HG03575 (cell line): ENCODE measurements around the gene LRGUK.
"Not testable (repeated sequence)": the region's sequence is repeated elsewhere in the genome, so short reads cannot be mapped to it uniquely, and the experiment has no call there.

ENCODE experiments used
- ATAC-seq: cut with Tn5 transposase; IDR thresholded peaks from one replicate; pipeline ENCODE4 v1.9.1; 2021; ENCODE audit not compliant: unreplicated experiment, insufficient number of reproducible peaks, low FRiP score; ENCODE audit errors: extremely low read depth

LRGUK gene

DNA sequence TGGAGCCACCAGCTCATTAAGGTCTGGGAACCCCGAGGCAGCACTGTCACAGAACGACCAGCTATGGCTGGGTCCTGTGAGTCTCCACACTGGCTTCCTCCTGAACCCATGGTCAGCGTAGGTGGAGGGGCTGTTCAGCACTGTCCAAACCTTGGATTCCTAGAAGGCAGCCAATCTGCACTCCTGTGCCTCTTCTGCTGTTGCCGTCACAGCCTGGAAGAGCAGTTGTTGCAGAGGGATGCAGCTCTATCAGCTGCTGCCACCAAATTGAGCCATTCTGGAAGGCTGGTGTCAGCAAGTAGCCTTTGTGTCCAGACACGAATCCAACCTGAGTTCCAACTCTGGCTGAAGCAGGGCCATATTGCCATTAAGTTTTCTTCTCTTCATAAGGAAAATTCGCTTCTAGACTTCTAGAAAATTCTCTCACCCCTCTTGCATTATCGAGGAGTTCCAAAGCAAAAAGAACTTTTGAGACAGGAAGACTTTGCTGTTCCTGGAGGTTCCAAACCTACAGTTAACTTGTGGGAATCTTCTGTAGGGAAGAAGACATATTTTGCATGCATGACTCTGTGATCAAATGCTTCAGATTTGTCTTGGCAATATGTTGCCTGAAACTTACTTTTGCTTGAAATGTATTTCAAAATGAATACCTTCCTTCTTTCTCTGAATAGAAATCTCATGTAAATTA is 84.0 kb downstream of the LRGUK start:
- ATAC-seq = no peak

- no peak for ATAC-seq
Observed at GRCh38 chr7:134211817-134212216, 84.7 kb downstream of the LRGUK start.

GRCh38 chr7:134212576-134213546 is 85.7 kb downstream of the LRGUK start:
- no peak for ATAC-seq

GRCh38 chr7:134220236-134220635 is 93.1 kb downstream of the LRGUK start:
- no peak for ATAC-seq

GRCh38 chr7:134231296-134231695 is 104.2 kb downstream of the LRGUK start:
- not testable (repeated sequence) for ATAC-seq

DNA sequence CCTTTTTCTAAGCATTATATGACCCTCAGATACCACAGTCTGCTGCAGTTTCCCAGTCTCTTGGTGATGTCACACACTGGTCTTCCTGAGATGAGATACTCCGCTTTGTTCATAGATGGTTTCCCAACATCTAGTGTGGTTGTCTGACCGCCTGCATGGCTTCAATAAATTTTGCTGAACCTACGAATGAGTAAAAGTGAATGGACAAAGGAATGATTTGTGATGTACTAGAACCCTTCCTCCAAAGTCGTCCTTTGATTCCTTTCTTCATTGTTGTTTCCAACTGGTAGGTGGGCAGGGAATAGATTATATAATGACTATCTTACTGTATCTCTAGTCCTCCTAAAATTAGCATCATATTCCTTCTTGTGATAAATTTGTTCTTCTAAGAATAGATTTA is 107.1 kb downstream of the LRGUK start:
- ATAC-seq = no peak

DNA sequence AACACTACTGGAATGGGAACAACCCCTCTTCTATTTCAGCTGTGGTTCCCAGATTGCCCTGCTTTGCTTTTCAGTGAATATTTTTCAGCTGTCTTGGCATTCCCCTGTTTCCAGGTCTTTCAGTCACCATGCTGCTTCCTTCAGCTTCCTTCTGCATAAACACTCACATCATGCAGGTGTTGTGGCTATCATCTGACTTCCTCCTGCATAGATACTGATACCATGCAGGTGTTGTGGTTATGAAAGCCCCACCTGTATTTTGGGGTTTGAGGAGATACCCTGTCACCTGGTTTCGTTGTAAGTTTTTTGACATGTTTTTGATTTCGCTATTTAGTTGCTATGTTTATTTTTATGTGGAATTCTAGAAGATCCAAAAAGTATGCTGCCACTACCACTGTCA is 118.1 kb downstream of the LRGUK start:
- ATAC-seq = no peak

- no peak for ATAC-seq
Observed at GRCh38 chr7:134246347-134246746, 119.2 kb downstream of the LRGUK start.

- no peak for ATAC-seq
Observed at GRCh38 chr7:134246761-134247160, 119.6 kb downstream of the LRGUK start.

GRCh38 chr7:134248196-134248595 is 121.1 kb downstream of the LRGUK start:
- ATAC-seq = no peak

- no peak for ATAC-seq
Observed at GRCh38 chr7:134254311-134254710, 127.2 kb downstream of the LRGUK start.

DNA sequence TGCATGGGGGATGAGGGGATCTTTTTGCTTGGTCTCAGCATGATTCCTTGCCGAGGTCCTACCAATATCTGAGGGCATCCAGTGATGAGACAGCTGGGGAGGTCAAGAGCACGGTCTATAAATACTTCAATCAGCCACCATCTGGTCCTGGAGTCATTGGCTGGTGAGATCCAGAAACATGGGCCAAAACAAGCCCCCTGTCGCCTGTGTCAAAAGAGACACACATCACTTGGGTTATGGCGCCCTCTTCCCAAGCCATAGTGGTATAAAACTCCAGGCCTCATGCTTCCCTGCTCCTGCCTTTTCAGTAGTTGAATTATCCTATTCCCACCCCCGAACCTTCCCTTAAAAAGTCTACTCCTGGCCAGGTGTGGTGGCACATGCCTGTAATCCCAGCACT is 128.7 kb downstream of the LRGUK start:
- ATAC-seq = no peak

- no peak for ATAC-seq
Observed at GRCh38 chr7:134262322-134262721, 135.2 kb downstream of the LRGUK start.

DNA sequence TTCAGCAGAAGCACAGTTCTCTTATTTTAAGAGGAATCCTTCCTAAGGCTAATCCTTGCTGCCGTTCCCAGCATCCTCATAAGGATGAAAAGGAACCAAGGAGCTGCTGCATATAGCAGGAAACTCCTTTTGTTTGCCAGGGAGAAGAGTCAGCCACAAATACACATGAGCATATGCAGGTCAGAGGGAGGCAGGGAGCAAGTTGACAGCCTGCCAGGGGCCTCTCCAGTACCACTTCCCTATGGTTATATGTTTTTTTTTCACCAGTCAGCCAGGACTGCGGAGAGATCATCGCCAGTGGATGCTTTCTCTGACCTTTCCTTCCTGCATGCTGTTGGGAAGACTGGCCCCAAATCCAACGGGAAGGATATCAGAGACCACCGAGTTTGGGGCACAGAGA is 149.8 kb downstream of the LRGUK start:
- ATAC-seq = no peak

DNA sequence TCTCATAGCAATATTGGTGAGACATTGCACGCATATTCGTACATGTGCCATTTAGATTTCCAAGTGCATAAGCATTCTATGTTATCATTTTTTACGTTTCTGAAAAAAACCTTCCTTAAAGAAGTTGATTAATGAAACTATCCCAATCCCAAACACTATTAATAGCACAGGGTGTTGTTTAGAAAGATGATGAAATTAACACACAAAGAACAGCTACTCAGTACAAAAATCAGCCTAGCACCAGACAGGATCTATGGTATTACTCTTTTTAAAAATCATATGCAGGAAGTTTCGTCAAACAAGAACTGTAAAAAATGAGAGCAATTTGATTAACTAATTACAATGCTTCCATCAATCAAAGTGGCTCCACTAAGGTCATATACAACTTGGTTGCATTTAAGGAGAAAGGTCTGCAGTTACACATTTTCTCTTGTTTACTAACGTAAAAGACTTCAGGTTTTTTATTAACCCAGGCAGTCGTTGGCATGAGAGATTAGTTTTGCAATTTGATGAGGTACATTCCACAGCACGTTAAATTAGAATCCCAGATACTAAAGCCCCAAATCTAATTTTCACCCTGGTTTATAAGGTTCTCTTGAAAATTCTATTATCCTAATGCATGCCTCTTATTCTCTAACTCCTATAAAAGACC is 151.5 kb downstream of the LRGUK start:
- no peak for ATAC-seq

DNA sequence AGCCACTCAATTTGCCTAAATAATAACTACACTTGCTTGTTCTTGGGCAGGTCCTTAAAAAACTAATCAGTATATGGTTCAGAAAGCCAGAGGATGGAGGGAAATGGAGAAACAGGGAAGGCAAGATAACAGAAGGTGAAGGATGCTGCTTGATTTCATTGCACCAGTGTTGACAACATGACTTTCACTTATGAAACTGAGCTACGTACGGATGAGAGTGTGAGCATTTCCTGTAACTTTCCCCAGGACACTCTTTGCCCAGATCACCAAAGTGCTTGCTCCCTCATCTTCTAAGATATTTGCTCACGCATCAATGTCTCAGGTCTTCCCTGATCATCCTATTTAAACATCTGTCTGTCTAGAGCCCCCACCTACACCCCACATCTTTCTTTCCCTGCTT is 152.2 kb downstream of the LRGUK start:
- ATAC-seq = no peak

- no peak for ATAC-seq
Observed at GRCh38 chr7:134279898-134280297, 152.8 kb downstream of the LRGUK start.

GRCh38 chr7:134280508-134280907 is 153.4 kb downstream of the LRGUK start:
- ATAC-seq = no peak

DNA sequence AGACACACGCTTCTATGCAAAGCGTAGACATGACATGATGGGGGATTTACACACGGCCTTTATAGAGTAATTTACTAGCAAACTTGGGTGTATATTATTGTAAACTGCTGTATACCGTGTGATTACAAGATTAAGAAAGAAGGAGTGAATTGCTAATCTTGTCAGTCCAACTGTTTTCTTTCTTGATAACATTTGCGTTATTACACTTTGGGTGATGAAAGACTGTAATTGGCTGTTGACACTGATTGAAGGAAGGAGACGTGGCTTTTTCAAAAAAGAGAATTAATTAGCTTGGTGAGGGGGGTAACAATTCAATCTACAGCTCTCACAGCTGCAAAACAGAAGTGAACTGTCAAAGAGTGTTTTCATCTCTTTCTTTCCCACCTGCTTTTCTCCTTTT is 156.9 kb downstream of the LRGUK start:
- no peak for ATAC-seq

DNA sequence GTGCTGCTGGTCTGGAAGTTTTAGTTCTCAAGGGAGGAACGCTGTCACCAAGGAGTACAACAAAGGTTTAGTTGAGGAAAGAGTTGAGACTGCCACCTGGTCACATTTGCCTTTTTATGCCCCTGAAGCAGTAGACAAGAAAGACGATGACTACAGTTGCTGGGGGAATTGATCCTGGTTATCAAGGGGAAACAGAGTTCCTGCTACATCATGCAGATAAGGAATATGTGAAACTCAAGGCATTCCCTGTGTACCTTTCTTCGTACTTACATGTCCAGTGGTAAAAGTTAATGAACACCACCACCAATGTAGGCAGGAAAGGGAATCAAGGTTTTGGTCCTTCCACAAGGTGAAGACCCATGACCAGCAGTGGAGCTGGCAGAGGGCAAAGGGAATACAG is 157.8 kb downstream of the LRGUK start:
- ATAC-seq = no peak
